Neural cell (in vitro differentiated cells): ENCODE data around the gene PTER. TPM values are rescaled to one million over a fixed set of nuclear protein-coding genes. Genes with fewer than 3 reads are reported as not detected.

ENCODE experiments used
- H2AFZ ChIP-seq: fragments of 200-600, 300-800 bp; sonication (generic), shearing (Covaris generic); 2 replicates; pipeline ENCODE4 v1.6.0; 2014; ENCODE audit warnings: low read depth, mild to moderate bottlenecking, antibody characterized with exemption, low read length, moderate library complexity
- H3F3A ChIP-seq: fragments of 200-600 bp; shearing (Covaris generic); 2 replicates; pipeline ENCODE4 v1.6.1; 2016; ENCODE audit warnings: mild to moderate bottlenecking, moderate library complexity, mixed read lengths, antibody characterized with exemption, low read length; ENCODE audit not compliant: insufficient read depth, poor library complexity, severe bottlenecking
- H3K27ac ChIP-seq: fragments of 200-600, 300-800 bp; sonication (generic), shearing (Covaris generic); 2 replicates; pipeline ENCODE4 v1.5.1; 2014; ENCODE audit warnings: mild to moderate bottlenecking, low read length, moderate library complexity
- H3K27me3 ChIP-seq: fragments of 300-800, 200-600 bp; sonication (generic), shearing (Covaris generic); 2 replicates; pipeline ENCODE4 v1.6.0; 2014; ENCODE audit warnings: mild to moderate bottlenecking, low read depth, low read length, moderate library complexity; ENCODE audit not compliant: insufficient read depth
- H3K36me3 ChIP-seq: fragments of 300-800, 200-600 bp; sonication (generic), shearing (Covaris generic); 2 replicates; pipeline ENCODE4 v1.5.1; 2014; ENCODE audit warnings: mild to moderate bottlenecking, antibody characterized with exemption, low read length, moderate library complexity; ENCODE audit not compliant: insufficient read depth
- H3K4me2 ChIP-seq: fragments of 300-800, 200-600 bp; sonication (generic), shearing (Covaris generic); 2 replicates; pipeline ENCODE4 v1.6.0; 2014; ENCODE audit warnings: mild to moderate bottlenecking, low read length
- H3K4me3 ChIP-seq: fragments of 300-800, 200-600 bp; sonication (generic), shearing (Covaris generic); 2 replicates; pipeline ENCODE4 v1.5.1; 2014; ENCODE audit warnings: mild to moderate bottlenecking, low read length, moderate library complexity
- H3K79me2 ChIP-seq: fragments of 200-600 bp; shearing (Covaris generic); replicated peaks from 2 replicates; pipeline ENCODE4 v1.6.0; 2014; ENCODE audit warnings: mild to moderate bottlenecking, low read length, moderate library complexity; ENCODE audit not compliant: insufficient read depth
- H3K9ac ChIP-seq: fragments of 300-800, 200-600 bp; sonication (generic), shearing (Covaris generic); 2 replicates; pipeline ENCODE4 v1.6.1; 2016; ENCODE audit warnings: mild to moderate bottlenecking, low read length, mixed read lengths
- H3K9me2 ChIP-seq: fragments of 200-600 bp; shearing (Covaris generic); 2 replicates; pipeline ENCODE4 v1.6.1; 2016; ENCODE audit warnings: mild to moderate bottlenecking, low read length, mixed read lengths; ENCODE audit not compliant: insufficient read depth
- H3K9me3 ChIP-seq: fragments of 200-600, 300-800 bp; sonication (generic), shearing (Covaris generic); 2 replicates; pipeline ENCODE4 v1.6.1; 2016; ENCODE audit warnings: mild to moderate bottlenecking, mixed run types, low read length, moderate library complexity, mixed read lengths
- H4K20me1 ChIP-seq: fragments of 200-600 bp; shearing (Covaris generic); 2 replicates; pipeline ENCODE4 v1.6.1; 2016; ENCODE audit warnings: mild to moderate bottlenecking, mixed run types; ENCODE audit not compliant: insufficient read depth
- EP300 ChIP-seq: fragments of 450-650 bp; conservative IDR thresholded peaks from 2 replicates; pipeline ENCODE4 v1.6.1; 2014; ENCODE audit warnings: antibody characterized with exemption, mild to moderate bottlenecking, moderate library complexity; ENCODE audit not compliant: poor library complexity, severe bottlenecking
- EZH2 ChIP-seq: fragments of 200-600, 300-800 bp; shearing (Covaris generic), sonication (generic); IDR thresholded peaks from 2 replicates; pipeline ENCODE4 v1.6.1; 2014; ENCODE audit warnings: antibody characterized with exemption, low read length, borderline replicate concordance, mild to moderate bottlenecking; ENCODE audit not compliant: insufficient read depth, poor library complexity, severe bottlenecking
- MXI1 ChIP-seq: fragments of 450-650 bp; conservative IDR thresholded peaks from 2 replicates; pipeline ENCODE4 v1.6.1; 2014; ENCODE audit warnings: antibody characterized with exemption, mild to moderate bottlenecking; ENCODE audit not compliant: poor library complexity, severe bottlenecking
- POLR2AphosphoS5 ChIP-seq: IDR thresholded peaks from 2 replicates; pipeline ENCODE4 v1.6.1; 2012
- RAD21 ChIP-seq: fragments of 450-650 bp; conservative IDR thresholded peaks from 2 replicates; pipeline ENCODE4 v1.6.1; 2014; ENCODE audit warnings: antibody characterized with exemption, mild to moderate bottlenecking, moderate library complexity
- REST ChIP-seq: IDR thresholded peaks from 2 replicates; pipeline ENCODE4 v1.6.1; 2012; ENCODE audit warnings: borderline replicate concordance
- SMC3 ChIP-seq: fragments of 450-650 bp; conservative IDR thresholded peaks from 2 replicates; pipeline ENCODE4 v1.6.1; 2014; ENCODE audit warnings: antibody characterized with exemption, mild to moderate bottlenecking, moderate library complexity; ENCODE audit not compliant: poor library complexity
- TAF1 ChIP-seq: IDR thresholded peaks from 2 replicates; pipeline ENCODE4 v1.6.1; 2012; ENCODE audit warnings: low read depth
- polyA plus RNA-seq: library from polyadenylated mRNA; depleted of rRNA; stranded (reverse); fragments of >200 nt; gene quantifications from 2 replicates; pipeline ENCODE4 v1.2.3, GENCODE V29; 2014
- TF ChIP-seq, protein P1 (sequence below): fragments of 450-650 bp; IDR thresholded peaks from 2 replicates; pipeline ENCODE4 v1.5.1; 2014; ENCODE audit warnings: antibody characterized with exemption, mild to moderate bottlenecking, moderate library complexity; ENCODE audit not compliant: poor library complexity, severe bottlenecking

Gene PTER
- polyA plus RNA-seq, 1 donor from 2014 or later: not detected

GRCh38 chr10:16521311-16522016, 84.7 kb downstream of the PTER start, which contains the start of gene C1QL3:
Gene C1QL3 (minus strand): TSS chr10:16521879. CDS start chr10:16521065, 814 bp downstream.
- Histone ChIP-seq H3K36me3 (no peaks in the 10 kb centered on the region), H3K4me3 (peak within 1 kb of the TSS; percentile 64), H4K20me1 (no peaks in the 10 kb centered on the region), H3K27ac (no peak within 1 kb of the TSS), H3F3A (no peaks in the 10 kb centered on the region), H3K9ac (no peak within 1 kb of the TSS), H3K27me3 (peaks cover 93% of the 10 kb centered on the region), H3K4me2 (peak within 1 kb of the TSS; percentile 4), H3K79me2 (no peaks in the 10 kb centered on the region), H3K9me2 (no peaks in the 10 kb centered on the region), H2AFZ (no peak within 1 kb of the TSS), H3K9me3 (no peaks in the 10 kb centered on the region)
- TF ChIP-seq RAD21: no peak
- no peak for TF ChIP-seq EP300
- TF ChIP-seq MXI1: no peak
- peak; percentile 32 for TF ChIP-seq EZH2
- TF ChIP-seq SMC3: no peak
- TF ChIP-seq, protein P1, sequence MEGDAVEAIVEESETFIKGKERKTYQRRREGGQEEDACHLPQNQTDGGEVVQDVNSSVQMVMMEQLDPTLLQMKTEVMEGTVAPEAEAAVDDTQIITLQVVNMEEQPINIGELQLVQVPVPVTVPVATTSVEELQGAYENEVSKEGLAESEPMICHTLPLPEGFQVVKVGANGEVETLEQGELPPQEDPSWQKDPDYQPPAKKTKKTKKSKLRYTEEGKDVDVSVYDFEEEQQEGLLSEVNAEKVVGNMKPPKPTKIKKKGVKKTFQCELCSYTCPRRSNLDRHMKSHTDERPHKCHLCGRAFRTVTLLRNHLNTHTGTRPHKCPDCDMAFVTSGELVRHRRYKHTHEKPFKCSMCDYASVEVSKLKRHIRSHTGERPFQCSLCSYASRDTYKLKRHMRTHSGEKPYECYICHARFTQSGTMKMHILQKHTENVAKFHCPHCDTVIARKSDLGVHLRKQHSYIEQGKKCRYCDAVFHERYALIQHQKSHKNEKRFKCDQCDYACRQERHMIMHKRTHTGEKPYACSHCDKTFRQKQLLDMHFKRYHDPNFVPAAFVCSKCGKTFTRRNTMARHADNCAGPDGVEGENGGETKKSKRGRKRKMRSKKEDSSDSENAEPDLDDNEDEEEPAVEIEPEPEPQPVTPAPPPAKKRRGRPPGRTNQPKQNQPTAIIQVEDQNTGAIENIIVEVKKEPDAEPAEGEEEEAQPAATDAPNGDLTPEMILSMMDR: no peak
- TF ChIP-seq TAF1: no peak
- TF ChIP-seq REST: no peak
- peak; percentile 11 for TF ChIP-seq POLR2AphosphoS5

DNA sequence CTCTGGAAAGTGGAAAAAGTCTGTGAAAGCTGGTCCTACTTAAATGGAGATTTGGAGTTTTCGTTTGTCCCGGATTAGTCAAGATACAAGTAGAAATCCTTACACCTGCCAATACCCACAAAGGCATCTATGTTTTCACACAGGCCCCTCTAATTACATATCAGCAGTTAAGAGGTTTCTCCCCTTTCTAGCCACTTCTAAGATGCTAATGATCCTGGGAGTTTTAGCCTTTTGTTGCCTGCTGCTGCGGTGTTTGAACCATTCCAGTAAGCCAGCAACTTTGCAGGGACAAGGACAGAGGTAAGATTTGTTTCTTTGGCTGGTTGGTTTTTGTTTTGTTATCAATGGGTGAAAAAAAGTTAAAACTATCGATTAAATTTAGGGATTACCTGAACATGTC, 90.6 kb downstream of the PTER start:
- TF ChIP-seq TAF1 (no peak), REST (no peak)
- TF ChIP-seq, protein P1: no peak
- H3K9me3 ChIP-seq: no peaks in the 10 kb centered on the region

More for the DNA sequence above, 90.6 kb downstream of the PTER start:
- Histone ChIP-seq H3K79me2 (no peaks in the 10 kb centered on the region), H4K20me1 (no peaks in the 10 kb centered on the region), H3K9ac (no peak overlapping the region), H3K4me2 (no peak overlapping the region), H3K36me3 (no peaks in the 10 kb centered on the region), H3K27me3 (peaks cover 61% of the 10 kb centered on the region), H3K9me2 (no peaks in the 10 kb centered on the region), H2AFZ (no peak overlapping the region), H3F3A (no peaks in the 10 kb centered on the region), H3K4me3 (no peak overlapping the region), H3K27ac (no peak overlapping the region)
